ENCODE data around the gene EIF5A. TPM values are rescaled to one million over a fixed set of nuclear protein-coding genes. Genes with fewer than 3 reads are reported as not detected.

EIF5A gene
- total and polyA plus RNA-seq, 2 of the 8 experiments (the other 6 are each of a cell fraction or from before 2014, with no cell fraction given): 717 to 1,172 TPM

DNA sequence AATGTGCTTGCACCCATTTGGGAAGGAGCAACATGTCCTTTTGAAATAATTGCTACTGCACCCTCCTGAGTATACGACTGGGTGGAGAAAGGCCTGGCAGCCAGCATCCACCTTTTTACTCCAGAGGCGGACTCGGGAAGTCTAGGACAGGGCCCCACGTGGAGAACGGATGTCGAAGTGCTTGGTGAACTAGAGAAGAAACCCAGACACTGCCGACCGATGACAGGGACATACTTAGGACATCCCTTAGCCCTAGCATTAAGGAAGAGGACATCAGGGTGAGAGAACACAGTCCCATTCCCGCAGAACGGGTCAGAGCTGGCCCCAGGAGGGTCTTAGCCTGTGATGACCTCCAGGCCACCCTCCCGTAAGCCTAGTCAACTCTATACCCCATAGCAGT lies 16.7 kb upstream of the EIF5A start:
- DNase-seq (ENCODE audit: low read depth in 1 of 2, low spot score in 2 of 2) (no peak), FAIRE-seq (no peak)
- ChIA-PET CTCF (ENCODE audit: partially characterized antibody) (interaction anchor here (0.7 to 5.7 kb wide), 5 partner anchors 9 to 69 kb away, joined by 3 to 46 read pairs (median 5); partner anchors contain the start of gene SLC2A4), POLR2A (ENCODE audit: partially characterized antibody) (interaction anchor here (2.0 to 6.7 kb wide), 5 partner anchors 10 to 39 kb away, joined by 6 to 94 read pairs (median 33); partner anchors contain the start of genes CLDN7, CTDNEP1, ELP5 and GPS2)
- Histone ChIP-seq H4K5ac (ENCODE audit: insufficient read length, low read depth, low read length) (no peak overlapping the region), H3K18ac (ENCODE audit: extremely low read depth, low read length) (no peak overlapping the region), H3K27me3 (replicated peaks in 1 of 4; ENCODE audit: control insufficient read depth in 3 of 4, extremely low read depth in 1 of 4, insufficient read depth in 3 of 4, low read length in 3 of 4) (peaks cover 2 to 5% (median 3%) of the 10 kb centered on the region in 4 experiments), H3K9ac (replicated peaks in 1 of 4; ENCODE audit: extremely low read depth in 1 of 4, low read depth in 3 of 4, low read length in 3 of 4) (no peak overlapping the region), H4K20me1 (replicated peaks in 1 of 2; ENCODE audit: control insufficient read depth in 1 of 2, insufficient read depth in 2 of 2, low read length in 2 of 2) (peaks cover 0 to 9% of the 10 kb centered on the region in 2 experiments), H4K91ac (replicated peaks; ENCODE audit: insufficient read length, low read length) (no peak overlapping the region), H4K8ac (ENCODE audit: extremely low read depth, insufficient read depth, low read length) (no peak overlapping the region), H3K4ac (replicated peaks; ENCODE audit: insufficient read length, low read depth, low read length) (no peak overlapping the region), H3K23ac (ENCODE audit: insufficient read length) (no peak overlapping the region), H3K79me2 (ENCODE audit: control insufficient read depth in 1 of 2, insufficient read depth in 2 of 2, low read length in 2 of 2) (no peaks in the 10 kb centered on the region), H2BK5ac (ENCODE audit: low read depth, low read length) (no peak overlapping the region), H2BK12ac (ENCODE audit: low read depth, low read length) (no peak overlapping the region), H3K23me2 (ENCODE audit: low read depth, low read length) (peaks cover 2% of the 10 kb centered on the region; the same call in 1 of the 2 replicates), H2BK120ac (replicated peaks; ENCODE audit: low read depth, low read length) (no peak overlapping the region), H3K36me3 (ENCODE audit: control insufficient read depth in 2 of 4, insufficient read depth in 4 of 4, low read length in 3 of 4) (peaks cover 0 to 6% (median 0%) of the 10 kb centered on the region in 4 experiments; a peak in 1 of 8 replicates), H2AFZ (ENCODE audit: low read length) (no peak overlapping the region), H3K56ac (replicated peaks; ENCODE audit: insufficient read length, low read depth, low read length) (no peak overlapping the region), H2BK15ac (ENCODE audit: low read length) (no peak overlapping the region), H3K27ac (ENCODE audit: low read depth, low read length) (no peak overlapping the region), H3K14ac (ENCODE audit: insufficient read length) (no peak overlapping the region), H3K9me3 (ENCODE audit: insufficient read depth in 2 of 2, low read depth in 1 of 2, low read length in 1 of 2) (no peaks in the 10 kb centered on the region; a peak in 1 of 4 replicates), H2AK5ac (ENCODE audit: low read depth, low read length) (no peak overlapping the region), H2BK20ac (ENCODE audit: low read length) (no peak overlapping the region), H3K4me1 (replicated peaks in 1 of 4; ENCODE audit: control insufficient read depth in 3 of 4, insufficient read depth in 4 of 4, low read length in 3 of 4) (peaks cover 0 to 11% (median 7%) of the 10 kb centered on the region in 4 experiments; a peak in 6 of 7 replicates), H3K4me2 (ENCODE audit: insufficient read depth in 1 of 2, low read depth in 2 of 2, low read length in 2 of 2) (no peak overlapping the region), H3K4me3 (ENCODE audit: extremely low read depth in 1 of 4, insufficient read depth in 2 of 4, low read depth in 3 of 4, low read length in 4 of 4) (no peak overlapping the region), H3K79me1 (ENCODE audit: low read depth, low read length) (peaks cover 2% of the 10 kb centered on the region; the same call in 1 of the 2 replicates)
- TF ChIP-seq POU5F1 (IDR thresholded peaks at IDR 0.05; ENCODE audit: low read depth, low read length) (no peak), EP300 (IDR thresholded peaks at IDR 0.05; ENCODE audit: borderline replicate concordance in 1 of 2, low read depth in 2 of 2, low read length in 2 of 2) (no peak), CTCF (IDR thresholded peaks at IDR 0.05; ENCODE audit: control extremely low read depth in 1 of 3, insufficient read depth in 1 of 3, low read depth in 1 of 3, low read length in 3 of 3) (no peak), RAD21 (IDR thresholded peaks at IDR 0.05 in 1 of 2, conservative IDR thresholded peaks at IDR 0.05 in 1 of 2; ENCODE audit: low read depth in 2 of 2, low read length in 2 of 2) (no peak), GABPA (IDR thresholded peaks at IDR 0.05; ENCODE audit: borderline replicate concordance, insufficient read depth, low read length) (no peak)
- 88% methylated on average over 11 of the region's 11 CpGs; no CpG with 5 or more reads in 1 of the 2 experiments for WGBS, 2 experiments (ENCODE audit: extremely low coverage in 1 of 2, insufficient coverage in 1 of 2, insufficient read length in 1 of 2, insufficient replicate concordance in 2 of 2, low coverage in 1 of 2, low lambda C conversion rate in 2 of 2, missing lambda C conversion rate in 1 of 2)

Measured in H1 (cell line).